Panc1 (cell line): ENCODE measurements around the gene NINJ2.

Experiments used
- CTCF ChIP-seq: fragments of 450-650 bp; IDR thresholded peaks from 2 replicates; pipeline ENCODE4 v1.5.1; 2017; ENCODE audit warnings: mild to moderate bottlenecking
- POLR2AphosphoS5 ChIP-seq: IDR thresholded peaks from 2 replicates; pipeline ENCODE4 v1.6.1; 2012; ENCODE audit warnings: mild to moderate bottlenecking, low read depth, low read length, moderate library complexity
- REST ChIP-seq, 2 experiments: IDR thresholded peaks; 2 replicates each; pipeline ENCODE4 v1.6.1; 2011 to 2012; ENCODE audit warnings: low read depth in 2 of 2, control low read depth in 1 of 2, low read length in 1 of 2, mild to moderate bottlenecking in 1 of 2, moderate library complexity in 1 of 2; ENCODE audit not compliant: insufficient read depth in 1 of 2
- SIN3A ChIP-seq: IDR thresholded peaks from 2 replicates; pipeline ENCODE4 v1.6.1; 2012; ENCODE audit warnings: low read depth, mild to moderate bottlenecking, low read length, moderate library complexity, borderline replicate concordance; ENCODE audit not compliant: insufficient read depth
- TCF7L2 ChIP-seq: IDR thresholded peaks from 2 replicates; pipeline ENCODE4 v1.6.1; 2011; ENCODE audit warnings: mild to moderate bottlenecking, low read depth, low read length, inconsistent platforms

- TF ChIP-seq CTCF, result no peak
- no peak for TF ChIP-seq POLR2AphosphoS5
- TF ChIP-seq REST (IDR thresholded peaks at IDR 0.05; ENCODE audit: insufficient read depth in 1 of 2, low read depth in 2 of 2, low read length in 1 of 2), result no peak
- TF ChIP-seq SIN3A, result no peak
- no peak for TF ChIP-seq TCF7L2
Observed at GRCh38 chr12:630656-631632, 32.3 kb downstream of the NINJ2 start.
